HCT116 (cell line): ENCODE measurements around the gene SPIN1.

Source experiments
- EZH2 ChIP-seq: fragments of 200-600 bp; sonication (generic); IDR thresholded peaks from 2 replicates; pipeline ENCODE4 v1.6.1; 2017; ENCODE audit warnings: antibody characterized with exemption, mixed run types
- RAD21 ChIP-seq: IDR thresholded peaks from 2 replicates; pipeline ENCODE4 v1.6.1; 2012; ENCODE audit warnings: low read depth, mild to moderate bottlenecking
- SP1 ChIP-seq: IDR thresholded peaks from 2 replicates; pipeline ENCODE4 v1.6.1; 2012; ENCODE audit warnings: low read depth
- ZNF274 ChIP-seq: fragments of 200-500 bp; sonication (Bioruptor generic); IDR thresholded peaks from 2 replicates; pipeline ENCODE4 v1.6.1; 2014; ENCODE audit warnings: mild to moderate bottlenecking, low read depth, low read length, inconsistent platforms
- TF ChIP-seq, protein P1 (sequence below), 3 experiments: fragments of 200-600 bp in 1 of 3; sonication (generic) in 1 of 3; IDR thresholded peaks in 2 of 3; conservative IDR thresholded peaks in 1 of 3; 2 replicates each; pipeline ENCODE4 v1.5.1; 2012 to 2017; ENCODE audit warnings: low read depth in 2 of 3, low read length in 2 of 3, antibody characterized with exemption in 1 of 3, borderline replicate concordance in 1 of 3, control low read depth in 1 of 3, mild to moderate bottlenecking in 1 of 3, mixed read lengths in 1 of 3, mixed run types in 1 of 3, moderate library complexity in 1 of 3; ENCODE audit not compliant: insufficient read depth in 1 of 3
- TF ChIP-seq, protein P2 (sequence below): IDR thresholded peaks from 2 replicates; pipeline ENCODE4 v1.6.1; 2011; ENCODE audit warnings: mild to moderate bottlenecking, low read length, moderate library complexity; ENCODE audit not compliant: insufficient replicate concordance; ENCODE audit errors: extremely low read depth
- TF ChIP-seq, protein P3 (sequence below): IDR thresholded peaks from 2 replicates; pipeline ENCODE4 v1.6.1; 2012; ENCODE audit warnings: low read depth

DNA sequence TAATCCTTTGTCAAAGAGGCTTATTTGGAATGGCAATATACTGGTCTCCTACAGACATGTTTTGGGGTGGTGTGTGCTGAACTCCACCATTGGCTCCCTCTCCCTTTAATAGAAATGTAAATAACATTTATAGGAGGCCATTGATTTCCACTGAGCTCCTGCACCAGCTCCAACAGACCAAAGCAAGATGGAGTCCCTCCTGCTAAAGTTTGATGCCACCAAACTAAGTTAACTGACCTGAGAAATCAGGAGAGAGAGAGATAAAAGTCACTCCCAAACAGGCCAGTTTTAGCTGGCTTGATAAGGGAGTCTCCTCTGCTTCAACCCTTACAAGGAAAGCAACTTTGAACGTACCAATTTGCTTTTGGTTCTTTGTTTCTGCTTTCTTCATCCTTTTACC lies 8.1 kb upstream of the SPIN1 start:
- TF ChIP-seq SP1 (no peak), EZH2 (no peak), RAD21 (no peak), ZNF274 (no peak)
- TF ChIP-seq, protein P1, sequence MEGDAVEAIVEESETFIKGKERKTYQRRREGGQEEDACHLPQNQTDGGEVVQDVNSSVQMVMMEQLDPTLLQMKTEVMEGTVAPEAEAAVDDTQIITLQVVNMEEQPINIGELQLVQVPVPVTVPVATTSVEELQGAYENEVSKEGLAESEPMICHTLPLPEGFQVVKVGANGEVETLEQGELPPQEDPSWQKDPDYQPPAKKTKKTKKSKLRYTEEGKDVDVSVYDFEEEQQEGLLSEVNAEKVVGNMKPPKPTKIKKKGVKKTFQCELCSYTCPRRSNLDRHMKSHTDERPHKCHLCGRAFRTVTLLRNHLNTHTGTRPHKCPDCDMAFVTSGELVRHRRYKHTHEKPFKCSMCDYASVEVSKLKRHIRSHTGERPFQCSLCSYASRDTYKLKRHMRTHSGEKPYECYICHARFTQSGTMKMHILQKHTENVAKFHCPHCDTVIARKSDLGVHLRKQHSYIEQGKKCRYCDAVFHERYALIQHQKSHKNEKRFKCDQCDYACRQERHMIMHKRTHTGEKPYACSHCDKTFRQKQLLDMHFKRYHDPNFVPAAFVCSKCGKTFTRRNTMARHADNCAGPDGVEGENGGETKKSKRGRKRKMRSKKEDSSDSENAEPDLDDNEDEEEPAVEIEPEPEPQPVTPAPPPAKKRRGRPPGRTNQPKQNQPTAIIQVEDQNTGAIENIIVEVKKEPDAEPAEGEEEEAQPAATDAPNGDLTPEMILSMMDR (IDR thresholded peaks at IDR 0.05 in 2 of 3, conservative IDR thresholded peaks at IDR 0.05 in 1 of 3; ENCODE audit: borderline replicate concordance in 1 of 3, insufficient read depth in 1 of 3, low read depth in 2 of 3, low read length in 2 of 3) = no peak
- TF ChIP-seq, protein P2, sequence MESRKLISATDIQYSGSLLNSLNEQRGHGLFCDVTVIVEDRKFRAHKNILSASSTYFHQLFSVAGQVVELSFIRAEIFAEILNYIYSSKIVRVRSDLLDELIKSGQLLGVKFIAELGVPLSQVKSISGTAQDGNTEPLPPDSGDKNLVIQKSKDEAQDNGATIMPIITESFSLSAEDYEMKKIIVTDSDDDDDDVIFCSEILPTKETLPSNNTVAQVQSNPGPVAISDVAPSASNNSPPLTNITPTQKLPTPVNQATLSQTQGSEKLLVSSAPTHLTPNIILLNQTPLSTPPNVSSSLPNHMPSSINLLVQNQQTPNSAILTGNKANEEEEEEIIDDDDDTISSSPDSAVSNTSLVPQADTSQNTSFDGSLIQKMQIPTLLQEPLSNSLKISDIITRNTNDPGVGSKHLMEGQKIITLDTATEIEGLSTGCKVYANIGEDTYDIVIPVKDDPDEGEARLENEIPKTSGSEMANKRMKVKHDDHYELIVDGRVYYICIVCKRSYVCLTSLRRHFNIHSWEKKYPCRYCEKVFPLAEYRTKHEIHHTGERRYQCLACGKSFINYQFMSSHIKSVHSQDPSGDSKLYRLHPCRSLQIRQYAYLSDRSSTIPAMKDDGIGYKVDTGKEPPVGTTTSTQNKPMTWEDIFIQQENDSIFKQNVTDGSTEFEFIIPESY = no peak
- TF ChIP-seq, protein P3, sequence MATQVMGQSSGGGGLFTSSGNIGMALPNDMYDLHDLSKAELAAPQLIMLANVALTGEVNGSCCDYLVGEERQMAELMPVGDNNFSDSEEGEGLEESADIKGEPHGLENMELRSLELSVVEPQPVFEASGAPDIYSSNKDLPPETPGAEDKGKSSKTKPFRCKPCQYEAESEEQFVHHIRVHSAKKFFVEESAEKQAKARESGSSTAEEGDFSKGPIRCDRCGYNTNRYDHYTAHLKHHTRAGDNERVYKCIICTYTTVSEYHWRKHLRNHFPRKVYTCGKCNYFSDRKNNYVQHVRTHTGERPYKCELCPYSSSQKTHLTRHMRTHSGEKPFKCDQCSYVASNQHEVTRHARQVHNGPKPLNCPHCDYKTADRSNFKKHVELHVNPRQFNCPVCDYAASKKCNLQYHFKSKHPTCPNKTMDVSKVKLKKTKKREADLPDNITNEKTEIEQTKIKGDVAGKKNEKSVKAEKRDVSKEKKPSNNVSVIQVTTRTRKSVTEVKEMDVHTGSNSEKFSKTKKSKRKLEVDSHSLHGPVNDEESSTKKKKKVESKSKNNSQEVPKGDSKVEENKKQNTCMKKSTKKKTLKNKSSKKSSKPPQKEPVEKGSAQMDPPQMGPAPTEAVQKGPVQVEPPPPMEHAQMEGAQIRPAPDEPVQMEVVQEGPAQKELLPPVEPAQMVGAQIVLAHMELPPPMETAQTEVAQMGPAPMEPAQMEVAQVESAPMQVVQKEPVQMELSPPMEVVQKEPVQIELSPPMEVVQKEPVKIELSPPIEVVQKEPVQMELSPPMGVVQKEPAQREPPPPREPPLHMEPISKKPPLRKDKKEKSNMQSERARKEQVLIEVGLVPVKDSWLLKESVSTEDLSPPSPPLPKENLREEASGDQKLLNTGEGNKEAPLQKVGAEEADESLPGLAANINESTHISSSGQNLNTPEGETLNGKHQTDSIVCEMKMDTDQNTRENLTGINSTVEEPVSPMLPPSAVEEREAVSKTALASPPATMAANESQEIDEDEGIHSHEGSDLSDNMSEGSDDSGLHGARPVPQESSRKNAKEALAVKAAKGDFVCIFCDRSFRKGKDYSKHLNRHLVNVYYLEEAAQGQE = no peak
